Spleen (tissue), 7 donors: ENCODE measurements around the gene EFNA4.

ENCODE experiments used
- POLR2A ChIP-seq, 3 donors: fragments of 450-650 bp; IDR thresholded peaks; one replicate each; pipeline ENCODE4 v1.5.1; 2017; ENCODE audit warnings: antibody characterized with exemption in 3 of 3, mild to moderate bottlenecking in 1 of 3
- TF ChIP-seq, protein P1 (sequence below), 11 experiments: fragments of 200-600 bp in 7 of 11; fragments of 450-650 bp in 4 of 11; sonication (generic) in 4 of 11; IDR thresholded peaks in 8 of 11; conservative IDR thresholded peaks in 3 of 11; 1 replicate in 7 of 11; 2 replicates in 4 of 11; pipeline versions ENCODE4 v1.4.0 to v1.8.0; 2016 to 2021; ENCODE audit warnings: antibody characterized with exemption in 11 of 11, inconsistent platforms in 4 of 11, mild to moderate bottlenecking in 1 of 11
- donor health status: DM: no; HTN: no; CAD: no; lungs with moderate emphysema.
- donor health status: DM: no; HTN: no; CAD: no.
- donor health status: DM: no; HTN: no; CAD: no.

DNA sequence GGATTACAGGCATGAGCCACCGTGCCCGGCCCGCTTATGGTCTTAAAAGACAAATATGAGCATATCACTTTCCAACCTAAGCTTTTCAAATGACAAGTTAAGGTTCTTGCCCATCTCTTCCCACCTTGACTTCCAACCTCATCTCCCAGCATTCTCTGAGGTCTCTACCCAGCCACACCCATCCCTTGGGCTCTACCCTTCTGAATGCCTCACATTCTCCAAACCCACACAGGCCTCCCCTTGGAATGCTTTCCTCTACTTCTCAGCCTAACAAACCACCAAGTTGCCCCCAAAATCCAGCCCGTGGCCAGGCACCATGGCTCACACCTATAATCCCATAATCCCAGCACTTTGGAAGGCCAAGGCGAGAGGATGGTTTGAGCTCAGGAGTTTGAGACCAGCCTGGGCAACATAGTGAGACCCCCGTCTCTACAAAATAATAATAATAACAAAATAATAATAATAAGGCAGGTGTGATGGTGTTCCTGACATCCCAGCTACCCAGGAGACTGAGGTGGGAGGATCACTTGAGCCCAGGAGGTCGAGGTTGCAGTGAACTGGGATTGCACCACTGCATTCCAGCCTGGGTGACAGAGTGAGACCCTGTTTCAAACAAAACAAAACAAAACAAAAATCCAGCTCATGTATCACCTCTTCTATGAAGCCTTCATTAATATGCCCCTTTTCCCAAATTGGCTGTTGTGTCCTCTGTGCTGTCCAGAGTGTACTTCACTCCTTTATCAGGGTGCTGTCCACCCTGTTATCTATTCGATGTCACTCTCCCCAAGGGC lies 41.2 kb upstream of the EFNA4 start:
- TF ChIP-seq POLR2A (IDR thresholded peaks at IDR 0.05): no peak
- TF ChIP-seq, protein P1, sequence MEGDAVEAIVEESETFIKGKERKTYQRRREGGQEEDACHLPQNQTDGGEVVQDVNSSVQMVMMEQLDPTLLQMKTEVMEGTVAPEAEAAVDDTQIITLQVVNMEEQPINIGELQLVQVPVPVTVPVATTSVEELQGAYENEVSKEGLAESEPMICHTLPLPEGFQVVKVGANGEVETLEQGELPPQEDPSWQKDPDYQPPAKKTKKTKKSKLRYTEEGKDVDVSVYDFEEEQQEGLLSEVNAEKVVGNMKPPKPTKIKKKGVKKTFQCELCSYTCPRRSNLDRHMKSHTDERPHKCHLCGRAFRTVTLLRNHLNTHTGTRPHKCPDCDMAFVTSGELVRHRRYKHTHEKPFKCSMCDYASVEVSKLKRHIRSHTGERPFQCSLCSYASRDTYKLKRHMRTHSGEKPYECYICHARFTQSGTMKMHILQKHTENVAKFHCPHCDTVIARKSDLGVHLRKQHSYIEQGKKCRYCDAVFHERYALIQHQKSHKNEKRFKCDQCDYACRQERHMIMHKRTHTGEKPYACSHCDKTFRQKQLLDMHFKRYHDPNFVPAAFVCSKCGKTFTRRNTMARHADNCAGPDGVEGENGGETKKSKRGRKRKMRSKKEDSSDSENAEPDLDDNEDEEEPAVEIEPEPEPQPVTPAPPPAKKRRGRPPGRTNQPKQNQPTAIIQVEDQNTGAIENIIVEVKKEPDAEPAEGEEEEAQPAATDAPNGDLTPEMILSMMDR (IDR thresholded peaks at IDR 0.05 in 8 of 11, conservative IDR thresholded peaks at IDR 0.05 in 3 of 11): no peak
